HL-60 (cell line): ENCODE measurements around the gene TULP1.

ENCODE experiments used
- DNase-seq, 2 experiments: peaks; one replicate each; pipeline ENCODE4 v3.0.0-alpha.2; 2010 to 2020; ENCODE audit warnings: low read depth in 1 of 2, low spot score in 1 of 2
- H3K27ac ChIP-seq: fragments of 250-450 bp; sonication (Bioruptor Pico); replicated peaks from 2 replicates; pipeline ENCODE4 v1.5.1; 2020; ENCODE audit warnings: mild to moderate bottlenecking, moderate library complexity
- H3K27me3 ChIP-seq: fragments of 250-450 bp; sonication (Bioruptor Pico); 2 replicates; pipeline ENCODE4 v1.5.1; 2021; ENCODE audit warnings: mild to moderate bottlenecking, moderate library complexity; ENCODE audit not compliant: insufficient read depth, poor library complexity, severe bottlenecking
- H3K4me3 ChIP-seq: replicated peaks from 2 replicates; pipeline ENCODE4 v1.5.1; 2011; ENCODE audit warnings: mild to moderate bottlenecking, control low read depth, low read length; ENCODE audit not compliant: insufficient read depth
- GABPA ChIP-seq: IDR thresholded peaks from 2 replicates; pipeline ENCODE4 v1.6.1; 2012; ENCODE audit warnings: low read depth
- POLR2AphosphoS5 ChIP-seq: IDR thresholded peaks from 2 replicates; pipeline ENCODE4 v1.6.1; 2012; ENCODE audit warnings: low read depth
- SPI1 ChIP-seq: IDR thresholded peaks from 2 replicates; pipeline ENCODE4 v1.6.1; 2012; ENCODE audit warnings: low read depth, mild to moderate bottlenecking, borderline replicate concordance
- TF ChIP-seq, protein P1 (sequence below): IDR thresholded peaks from one replicate; pipeline ENCODE4 v1.5.1; 2011; ENCODE audit warnings: low read length, control low read depth, inconsistent platforms; ENCODE audit not compliant: insufficient read depth
- TF ChIP-seq, protein P2 (sequence below): IDR thresholded peaks from 2 replicates; pipeline ENCODE4 v1.6.1; 2012; ENCODE audit warnings: low read depth; ENCODE audit not compliant: insufficient replicate concordance

The TULP1 gene

GRCh38 chr6:35477551-35478179 is 35.0 kb downstream of the TULP1 start:
- Histone ChIP-seq H3K27me3 (no peaks in the 10 kb centered on the region), H3K4me3 (no peak overlapping the region), H3K27ac (no peak overlapping the region)
- TF ChIP-seq POLR2AphosphoS5, result no peak
- TF ChIP-seq SPI1, result no peak
- no peak for TF ChIP-seq GABPA
- TF ChIP-seq, protein P1, sequence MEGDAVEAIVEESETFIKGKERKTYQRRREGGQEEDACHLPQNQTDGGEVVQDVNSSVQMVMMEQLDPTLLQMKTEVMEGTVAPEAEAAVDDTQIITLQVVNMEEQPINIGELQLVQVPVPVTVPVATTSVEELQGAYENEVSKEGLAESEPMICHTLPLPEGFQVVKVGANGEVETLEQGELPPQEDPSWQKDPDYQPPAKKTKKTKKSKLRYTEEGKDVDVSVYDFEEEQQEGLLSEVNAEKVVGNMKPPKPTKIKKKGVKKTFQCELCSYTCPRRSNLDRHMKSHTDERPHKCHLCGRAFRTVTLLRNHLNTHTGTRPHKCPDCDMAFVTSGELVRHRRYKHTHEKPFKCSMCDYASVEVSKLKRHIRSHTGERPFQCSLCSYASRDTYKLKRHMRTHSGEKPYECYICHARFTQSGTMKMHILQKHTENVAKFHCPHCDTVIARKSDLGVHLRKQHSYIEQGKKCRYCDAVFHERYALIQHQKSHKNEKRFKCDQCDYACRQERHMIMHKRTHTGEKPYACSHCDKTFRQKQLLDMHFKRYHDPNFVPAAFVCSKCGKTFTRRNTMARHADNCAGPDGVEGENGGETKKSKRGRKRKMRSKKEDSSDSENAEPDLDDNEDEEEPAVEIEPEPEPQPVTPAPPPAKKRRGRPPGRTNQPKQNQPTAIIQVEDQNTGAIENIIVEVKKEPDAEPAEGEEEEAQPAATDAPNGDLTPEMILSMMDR, result no peak
- TF ChIP-seq, protein P2, sequence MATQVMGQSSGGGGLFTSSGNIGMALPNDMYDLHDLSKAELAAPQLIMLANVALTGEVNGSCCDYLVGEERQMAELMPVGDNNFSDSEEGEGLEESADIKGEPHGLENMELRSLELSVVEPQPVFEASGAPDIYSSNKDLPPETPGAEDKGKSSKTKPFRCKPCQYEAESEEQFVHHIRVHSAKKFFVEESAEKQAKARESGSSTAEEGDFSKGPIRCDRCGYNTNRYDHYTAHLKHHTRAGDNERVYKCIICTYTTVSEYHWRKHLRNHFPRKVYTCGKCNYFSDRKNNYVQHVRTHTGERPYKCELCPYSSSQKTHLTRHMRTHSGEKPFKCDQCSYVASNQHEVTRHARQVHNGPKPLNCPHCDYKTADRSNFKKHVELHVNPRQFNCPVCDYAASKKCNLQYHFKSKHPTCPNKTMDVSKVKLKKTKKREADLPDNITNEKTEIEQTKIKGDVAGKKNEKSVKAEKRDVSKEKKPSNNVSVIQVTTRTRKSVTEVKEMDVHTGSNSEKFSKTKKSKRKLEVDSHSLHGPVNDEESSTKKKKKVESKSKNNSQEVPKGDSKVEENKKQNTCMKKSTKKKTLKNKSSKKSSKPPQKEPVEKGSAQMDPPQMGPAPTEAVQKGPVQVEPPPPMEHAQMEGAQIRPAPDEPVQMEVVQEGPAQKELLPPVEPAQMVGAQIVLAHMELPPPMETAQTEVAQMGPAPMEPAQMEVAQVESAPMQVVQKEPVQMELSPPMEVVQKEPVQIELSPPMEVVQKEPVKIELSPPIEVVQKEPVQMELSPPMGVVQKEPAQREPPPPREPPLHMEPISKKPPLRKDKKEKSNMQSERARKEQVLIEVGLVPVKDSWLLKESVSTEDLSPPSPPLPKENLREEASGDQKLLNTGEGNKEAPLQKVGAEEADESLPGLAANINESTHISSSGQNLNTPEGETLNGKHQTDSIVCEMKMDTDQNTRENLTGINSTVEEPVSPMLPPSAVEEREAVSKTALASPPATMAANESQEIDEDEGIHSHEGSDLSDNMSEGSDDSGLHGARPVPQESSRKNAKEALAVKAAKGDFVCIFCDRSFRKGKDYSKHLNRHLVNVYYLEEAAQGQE, result no peak
- DNase-seq, result no peak

- TF ChIP-seq SPI1, result no peak
- TF ChIP-seq, protein P1, result no peak
- no peak overlapping the region for H3K4me3 ChIP-seq
- H3K27me3 ChIP-seq, result no peaks in the 10 kb centered on the region
- H3K27ac ChIP-seq, result no peak overlapping the region
- no peak for DNase-seq
Observed at GRCh38 chr6:35477028-35477427, 35.7 kb downstream of the TULP1 start.

DNA sequence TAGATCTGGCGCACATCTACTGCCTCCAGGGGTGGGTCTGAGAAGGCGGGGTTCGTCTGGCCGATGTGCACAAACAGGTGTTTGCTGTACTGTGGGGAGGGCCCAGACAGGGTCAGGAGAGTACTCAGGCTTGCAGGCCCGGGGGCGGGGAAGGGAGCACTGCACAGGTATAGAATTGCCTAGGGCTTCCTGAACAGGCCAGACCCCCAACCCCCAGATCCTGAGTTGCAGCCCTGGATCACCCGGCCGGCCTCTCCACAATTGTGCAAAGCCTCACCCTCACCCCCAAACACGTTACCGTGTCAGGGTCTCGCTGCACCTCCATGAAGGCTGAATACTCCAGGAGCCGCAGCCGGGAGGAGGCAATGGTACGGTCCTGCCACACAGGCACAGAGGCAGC is 36.7 kb downstream of the TULP1 start:
- Histone ChIP-seq H3K27me3 (no peaks in the 10 kb centered on the region), H3K4me3 (no peak overlapping the region), H3K27ac (no peak overlapping the region)
- TF ChIP-seq, protein P2, result no peak
- TF ChIP-seq POLR2AphosphoS5 (no peak), GABPA (no peak), SPI1 (no peak)
- TF ChIP-seq, protein P1, result no peak
- no peak for DNase-seq

DNA sequence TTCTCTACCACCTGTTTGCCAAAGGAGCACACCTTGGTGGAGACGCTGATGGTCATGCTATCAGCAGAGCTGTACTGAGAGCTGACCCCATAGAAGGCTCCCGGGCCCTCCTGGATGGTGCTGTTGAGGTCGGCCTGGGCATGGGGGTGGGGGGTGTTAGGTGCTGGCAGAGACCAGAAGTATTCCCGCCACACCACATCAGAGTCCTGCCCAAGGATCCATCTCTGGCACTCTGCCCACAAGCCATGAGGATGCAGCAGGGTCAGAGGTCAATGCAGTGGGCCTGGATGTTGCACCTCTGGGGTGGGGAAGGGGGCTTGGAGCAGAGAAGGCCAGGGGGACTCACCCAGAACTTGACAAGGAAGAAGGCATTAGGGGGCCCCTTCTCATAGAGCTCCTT is 37.1 kb downstream of the TULP1 start:
- Histone ChIP-seq H3K27ac (no peak overlapping the region), H3K4me3 (no peak overlapping the region), H3K27me3 (no peaks in the 10 kb centered on the region)
- no peak for DNase-seq
- TF ChIP-seq, protein P2, result no peak
- no peak for TF ChIP-seq SPI1
- TF ChIP-seq POLR2AphosphoS5, result no peak
- no peak for TF ChIP-seq GABPA
- TF ChIP-seq, protein P1, result no peak
